Activated CD8-positive, alpha-beta memory T cell treated with anti-CD3 and anti-CD28 coated beads, Interleukin-2, amount 50 U/mL, for 24 hours (primary cell): ENCODE data around the gene MKNK2.

Experiments
- DNase-seq: peaks from one replicate; pipeline ENCODE4 v3.0.0-alpha.2; 2020; ENCODE audit errors: extremely low read depth

MKNK2 gene

DNA sequence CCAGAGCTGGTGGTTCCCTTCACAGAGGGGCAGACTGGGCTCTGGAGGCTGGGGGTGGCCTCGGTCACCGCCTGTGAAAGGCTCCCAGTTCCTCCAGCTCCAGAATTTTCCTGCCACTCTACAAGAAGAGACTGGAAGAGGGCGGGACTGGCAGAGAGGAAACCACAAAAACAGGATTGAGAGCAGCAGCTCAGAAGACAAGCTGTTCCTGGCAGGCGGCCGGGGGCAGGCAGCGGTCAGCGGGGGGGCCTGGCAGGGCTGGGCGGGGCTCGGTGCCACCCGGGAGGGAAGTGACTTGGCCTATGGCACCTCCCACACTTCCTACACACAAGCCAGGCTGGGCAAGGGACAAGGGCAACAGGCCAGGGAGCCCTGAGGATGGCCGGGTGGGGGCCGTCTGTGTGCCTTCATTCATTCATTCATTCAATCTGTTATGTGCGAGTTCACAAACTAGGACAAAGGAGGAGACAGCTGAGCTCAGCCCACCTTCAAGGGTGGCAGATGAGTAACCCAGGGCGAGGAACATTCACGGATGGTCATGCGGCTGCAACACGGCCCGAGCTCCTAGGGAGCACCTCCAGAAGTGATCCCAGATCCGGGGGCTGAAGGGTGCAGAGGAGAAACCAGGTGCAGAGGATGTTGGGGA is 18.6 kb downstream of the MKNK2 start:
- DNase-seq = no peak

DNA sequence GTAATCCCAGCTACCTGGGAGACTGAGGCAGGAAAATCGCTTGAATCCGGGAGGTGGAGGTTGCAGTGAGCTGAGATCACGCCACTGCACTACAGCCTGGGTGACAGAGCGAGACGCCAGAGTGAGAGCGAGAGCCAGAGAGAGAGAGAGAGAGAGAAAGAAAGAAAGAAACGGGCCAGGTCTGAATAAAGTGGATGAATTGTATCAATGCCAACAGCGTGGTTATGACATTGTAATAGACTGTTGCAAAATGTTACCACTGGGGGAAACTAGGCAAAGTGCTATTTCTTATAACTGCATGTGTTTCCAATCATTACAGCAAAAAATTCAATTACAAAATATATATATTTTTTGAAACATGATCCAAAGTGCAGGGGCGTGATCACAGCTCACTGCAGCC is 23.7 kb downstream of the MKNK2 start:
- DNase-seq = no peak

DNA sequence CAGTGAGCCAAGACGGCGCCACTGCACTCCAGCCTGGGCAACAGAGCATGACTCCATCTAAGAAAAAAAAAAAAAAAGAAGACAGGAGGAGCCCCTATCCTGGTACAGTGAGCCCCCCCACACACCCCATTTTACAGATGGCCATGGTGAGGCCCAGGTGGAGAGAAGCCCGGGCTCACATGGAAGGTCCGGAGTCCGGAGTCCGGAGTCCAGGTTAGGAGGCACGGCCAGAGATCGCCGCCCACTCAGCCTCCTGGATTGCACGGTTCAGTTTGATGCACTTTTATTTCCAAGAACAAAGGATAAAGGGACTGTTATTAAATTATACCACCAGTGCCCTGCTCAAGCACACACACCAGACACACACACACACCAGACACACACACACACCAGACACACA is 24.3 kb downstream of the MKNK2 start:
- DNase-seq = no peak

DNA sequence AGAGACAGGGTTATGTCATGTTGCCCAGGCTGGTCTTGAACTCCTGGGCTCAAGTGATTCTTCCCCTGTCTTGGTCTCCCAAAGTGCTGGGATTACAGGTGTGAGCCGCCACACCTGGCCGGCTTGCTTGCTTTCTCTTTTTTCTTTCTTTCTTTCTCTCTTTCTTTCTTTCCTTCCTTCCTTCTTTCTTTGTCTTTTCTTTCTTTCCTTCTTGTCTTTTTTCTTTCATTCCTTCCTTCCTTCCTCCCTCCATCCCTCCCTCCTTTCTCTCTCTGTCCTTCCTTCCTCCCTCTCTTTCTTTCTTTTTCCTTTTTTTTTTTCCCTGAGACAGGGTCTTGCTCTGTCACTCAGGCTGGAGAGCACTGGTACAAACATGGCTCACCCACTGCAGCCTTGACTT is 28.8 kb downstream of the MKNK2 start:
- DNase-seq = no peak

DNA sequence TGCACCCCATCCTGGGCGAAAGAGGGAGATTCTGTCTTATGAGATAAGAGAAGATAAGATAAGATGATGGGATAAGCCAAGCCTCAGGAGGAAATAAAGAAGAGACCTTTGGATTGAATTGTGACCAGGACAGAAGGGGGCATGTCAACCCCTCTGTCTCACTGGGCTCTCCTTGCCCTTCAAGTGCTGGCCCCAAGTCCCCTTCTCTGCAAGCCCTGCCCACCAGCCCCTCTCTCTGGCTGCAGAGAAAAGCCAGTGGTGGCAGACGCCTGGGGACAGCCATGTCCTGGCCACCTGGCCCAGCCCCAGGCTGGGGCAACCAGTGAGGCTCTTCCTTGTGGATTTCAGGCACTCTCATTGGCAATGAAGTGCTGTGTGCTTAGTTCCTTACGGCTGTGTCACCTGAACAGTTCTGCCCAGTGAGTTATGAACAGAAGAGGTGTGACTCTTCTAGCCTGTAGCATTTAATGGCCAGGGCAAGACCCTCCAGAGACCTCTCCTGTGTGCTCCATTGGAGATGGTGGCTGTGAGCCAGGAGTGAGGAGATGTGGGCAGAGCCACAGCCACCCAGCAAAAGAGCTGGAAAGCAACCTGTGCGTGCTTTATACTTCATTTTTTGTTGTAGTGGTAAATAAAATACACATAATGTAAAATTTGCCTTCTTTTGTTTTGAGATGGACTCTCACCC is 29.4 kb downstream of the MKNK2 start:
- DNase-seq = no peak

DNA sequence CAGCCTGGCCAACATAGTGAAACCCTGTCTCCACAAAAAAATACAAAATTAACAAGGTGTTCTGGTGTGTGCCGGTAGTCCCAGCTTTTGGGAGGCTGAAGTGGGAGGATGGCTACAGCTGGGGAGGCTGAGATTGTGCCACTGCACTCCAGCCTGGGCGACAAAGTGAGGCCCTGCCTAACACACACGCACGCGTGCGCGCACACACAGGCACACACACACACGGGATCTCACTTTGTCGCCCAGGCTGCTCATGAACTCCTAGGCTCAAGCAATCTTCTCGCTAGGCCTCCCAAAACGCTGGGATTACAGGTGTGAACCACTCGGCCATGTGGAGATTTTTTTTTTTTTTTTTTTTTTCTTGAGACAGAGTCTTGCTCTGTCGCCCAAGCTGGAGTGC is 32.3 kb downstream of the MKNK2 start:
- no peak for DNase-seq

DNA sequence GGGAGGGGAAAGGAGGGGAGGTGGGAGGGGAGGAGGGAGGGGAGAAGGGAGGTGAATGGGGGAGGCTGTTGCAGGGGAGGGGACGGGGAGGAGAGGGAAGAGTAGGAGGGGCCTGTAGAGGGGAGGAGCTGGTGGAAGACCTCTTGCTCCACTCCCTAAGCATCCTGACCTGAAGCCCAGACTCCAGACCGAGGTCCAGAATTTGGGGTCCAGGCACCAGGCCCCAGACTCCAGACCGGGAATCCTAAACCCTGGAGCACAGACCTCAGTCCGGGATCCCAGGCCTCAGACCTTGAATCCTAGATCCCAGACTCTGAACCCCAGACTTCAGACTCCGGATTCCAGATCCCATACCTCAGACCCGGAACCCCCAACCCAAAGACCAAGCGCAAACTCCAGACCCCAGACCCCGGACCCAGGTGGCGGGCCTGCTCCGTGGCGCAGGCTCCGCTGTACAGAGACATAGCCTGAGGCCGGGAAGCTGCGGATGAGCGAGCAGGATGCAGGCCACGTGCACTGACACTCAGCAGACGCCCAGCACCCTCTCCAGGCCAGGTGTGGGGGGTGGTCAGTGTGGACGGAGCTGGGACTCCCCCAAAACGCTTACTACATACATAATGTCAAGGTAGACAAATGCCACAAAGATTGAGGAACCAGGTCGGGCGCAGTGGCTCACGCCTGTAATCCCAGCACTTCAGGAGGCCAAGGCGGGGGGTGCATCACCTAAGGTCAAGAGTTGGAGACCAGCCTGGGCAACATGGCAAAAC is 34.8 kb downstream of the MKNK2 start:
- DNase-seq = no peak

DNA sequence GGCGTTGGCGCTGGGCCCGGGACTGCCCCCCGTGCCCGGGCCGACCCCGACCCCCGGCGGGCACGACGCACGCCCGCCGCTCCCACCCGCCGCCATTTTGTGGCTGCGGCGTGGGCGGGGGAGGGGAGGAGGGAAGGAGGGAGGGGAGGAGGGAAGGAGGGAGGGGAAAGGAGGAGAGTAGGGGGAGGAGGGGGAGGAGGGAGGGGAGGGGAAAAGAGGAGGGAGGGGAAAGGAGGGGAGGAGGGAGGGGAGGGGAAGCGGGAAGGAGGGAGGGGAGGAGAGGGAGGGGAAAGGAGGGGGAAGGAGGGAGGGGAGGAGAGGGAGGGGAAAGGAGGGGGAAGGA is 35.5 kb downstream of the MKNK2 start, which contains the start of gene BTBD2:
TSS of gene BTBD2 (minus strand) at position 107 of the 343 bp plus-strand sequence. CDS start at position 96, 11 bp downstream.
- no peak for DNase-seq

DNA sequence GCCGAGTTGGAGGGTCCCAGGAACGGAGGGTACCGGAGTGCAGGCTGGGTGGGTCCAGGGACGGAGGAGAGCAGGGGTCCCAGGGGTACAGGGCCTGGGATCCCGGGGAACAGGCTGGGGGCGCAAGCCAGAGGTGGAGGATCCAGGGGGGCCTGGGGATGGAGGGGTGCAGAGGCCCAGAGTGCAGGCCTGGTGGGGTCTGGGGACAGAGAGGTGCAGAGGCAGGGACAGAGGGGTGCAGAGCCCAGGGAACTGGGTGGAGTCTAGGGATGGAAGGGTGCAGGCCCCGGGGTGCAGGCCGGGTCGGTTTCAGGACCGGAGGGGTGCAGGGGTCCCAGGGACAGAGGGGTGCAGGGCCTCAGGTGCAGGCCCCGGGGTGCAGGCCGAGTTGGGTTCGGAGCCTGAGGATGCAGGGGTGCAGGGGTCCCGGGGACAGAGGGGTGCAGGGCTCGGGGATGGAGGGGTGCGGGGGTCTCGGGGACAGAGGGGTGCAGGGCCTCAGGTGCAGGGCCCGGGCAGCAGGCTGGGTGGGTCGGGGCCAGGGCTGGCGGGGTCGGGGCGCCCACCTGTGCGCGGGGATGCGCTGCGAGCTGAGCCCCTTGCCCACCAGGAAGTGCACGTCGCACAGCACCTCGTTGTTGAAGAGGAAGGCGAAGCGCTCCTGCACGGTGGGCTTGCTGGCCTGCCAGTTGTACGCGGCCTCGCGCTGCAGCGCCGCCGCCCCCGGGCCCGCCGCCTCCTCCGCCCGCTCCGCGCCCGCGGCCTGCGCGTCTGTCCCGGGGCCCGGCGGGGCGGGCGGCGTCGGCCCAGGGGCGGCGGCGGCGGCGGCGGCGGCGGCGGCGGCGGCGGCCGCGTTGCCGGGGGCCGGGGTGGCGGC is 36.1 kb downstream of the MKNK2 start:
- DNase-seq = no peak

DNA sequence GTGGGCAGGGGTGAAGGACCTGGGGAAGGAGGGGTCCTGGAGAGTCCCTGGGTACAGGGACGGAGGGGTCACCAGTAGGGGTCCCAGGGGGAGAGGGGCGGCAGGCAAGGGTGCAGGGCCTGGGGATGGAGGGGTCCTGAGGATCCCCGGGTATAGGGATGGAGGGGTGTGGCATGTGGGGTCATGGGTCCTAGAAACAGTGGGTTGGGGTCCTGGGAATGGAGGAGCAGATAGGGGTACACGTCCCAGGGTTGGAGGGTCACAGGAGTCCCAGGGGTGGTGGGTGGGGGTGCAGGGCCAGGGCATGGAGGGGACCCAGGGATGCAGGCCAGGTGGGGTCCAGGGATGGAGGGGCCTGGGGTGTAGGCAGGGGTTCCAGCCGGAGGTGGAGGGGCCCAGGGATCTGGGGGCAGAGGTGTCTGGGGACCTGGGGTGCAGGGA is 36.9 kb downstream of the MKNK2 start:
- no peak for DNase-seq

DNA sequence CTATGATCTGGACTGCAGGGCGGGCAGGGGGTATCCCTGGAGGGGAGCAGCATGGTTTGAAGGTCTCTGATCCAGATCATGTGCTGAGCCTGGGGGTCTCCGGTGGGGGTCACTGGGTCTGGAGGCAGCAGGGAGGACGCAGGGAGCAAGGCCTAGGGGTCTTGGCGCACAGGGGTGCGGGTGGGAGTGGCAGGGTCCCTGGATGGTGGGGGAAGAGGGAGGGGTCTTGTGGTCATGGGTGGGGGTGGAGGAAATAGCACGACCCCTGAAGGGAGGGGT is 37.4 kb downstream of the MKNK2 start:
- no peak for DNase-seq

DNA sequence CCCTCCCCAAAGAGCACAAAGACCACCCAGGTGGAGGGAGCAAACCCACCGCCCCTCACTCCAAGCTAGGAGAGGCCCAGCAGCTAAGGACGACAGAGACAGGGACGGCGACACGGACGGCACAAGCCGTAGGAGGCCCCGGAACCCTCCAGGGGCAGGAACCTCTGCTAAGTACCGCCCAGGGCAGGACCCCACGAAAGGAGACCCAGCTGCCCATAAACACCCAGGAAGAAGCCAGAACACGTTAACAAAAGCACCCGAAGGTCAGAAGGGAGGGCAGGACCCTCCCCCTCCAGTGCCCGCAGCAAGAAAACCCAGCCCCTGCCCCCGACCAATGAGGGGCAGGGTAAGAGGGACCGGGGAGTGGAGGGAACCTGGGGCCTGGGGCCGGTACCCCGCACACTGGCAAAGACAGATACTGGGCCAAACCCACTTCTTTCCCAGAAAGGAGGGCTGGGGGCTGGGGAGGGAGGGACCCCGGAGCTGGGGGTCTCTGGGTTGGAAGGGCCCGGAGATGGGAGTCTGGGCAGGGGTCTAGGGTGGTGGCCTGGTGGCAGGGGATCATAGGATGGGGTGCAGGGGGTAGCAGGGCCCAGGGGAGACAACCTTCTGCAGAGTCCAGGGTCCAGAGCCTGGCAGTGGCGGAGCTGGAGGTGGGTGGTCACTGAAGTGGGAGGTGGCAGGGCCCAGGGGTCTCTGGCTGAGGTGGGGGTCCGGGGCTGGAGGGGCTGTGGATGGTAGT is 37.9 kb downstream of the MKNK2 start:
- DNase-seq = no peak

DNA sequence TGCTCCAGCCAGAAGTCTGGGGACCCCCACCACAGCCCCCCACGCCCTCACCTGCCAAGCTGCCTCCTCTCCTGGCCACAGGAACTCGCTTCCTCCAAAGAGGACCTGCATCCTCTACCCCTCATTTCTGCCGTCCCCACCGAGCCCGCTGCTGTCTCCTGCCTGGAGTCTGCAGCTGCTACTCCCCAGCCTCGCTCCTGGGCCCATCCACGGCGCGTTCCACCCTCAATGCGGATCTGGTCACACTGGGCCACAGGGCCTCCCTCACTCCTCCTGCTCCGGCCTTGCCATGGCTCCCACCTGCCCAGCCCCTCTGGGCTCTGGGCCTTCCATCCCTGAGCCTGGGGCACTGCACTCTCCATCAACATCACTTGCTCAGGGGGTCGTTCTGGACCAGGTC is 39.9 kb downstream of the MKNK2 start:
- no peak for DNase-seq

DNA sequence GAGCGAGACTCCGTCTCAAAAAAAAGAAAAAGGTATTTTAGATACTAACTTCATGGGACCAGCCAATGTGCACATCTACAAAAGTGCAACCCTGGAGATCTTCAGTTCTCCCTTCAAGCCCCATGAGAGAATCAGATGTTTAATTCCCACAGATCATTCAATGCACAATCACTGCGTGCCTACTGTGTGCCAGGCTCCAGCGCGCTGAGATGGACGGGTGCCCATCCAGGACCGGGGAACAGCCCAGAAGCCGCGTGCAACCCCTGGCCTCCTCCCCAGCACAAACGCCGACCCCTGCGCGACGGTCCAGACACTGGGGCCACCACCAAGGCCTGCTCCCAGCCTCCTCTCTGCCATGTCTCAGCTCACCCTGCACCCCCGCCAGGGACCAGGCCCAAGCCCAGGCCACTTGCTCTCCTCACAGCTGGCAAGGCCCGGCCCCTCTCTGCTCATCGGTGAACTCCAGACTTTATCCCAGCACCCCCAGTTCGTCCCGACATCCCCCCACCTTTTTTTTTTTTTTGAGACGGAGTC is 40.8 kb downstream of the MKNK2 start:
- no peak for DNase-seq

DNA sequence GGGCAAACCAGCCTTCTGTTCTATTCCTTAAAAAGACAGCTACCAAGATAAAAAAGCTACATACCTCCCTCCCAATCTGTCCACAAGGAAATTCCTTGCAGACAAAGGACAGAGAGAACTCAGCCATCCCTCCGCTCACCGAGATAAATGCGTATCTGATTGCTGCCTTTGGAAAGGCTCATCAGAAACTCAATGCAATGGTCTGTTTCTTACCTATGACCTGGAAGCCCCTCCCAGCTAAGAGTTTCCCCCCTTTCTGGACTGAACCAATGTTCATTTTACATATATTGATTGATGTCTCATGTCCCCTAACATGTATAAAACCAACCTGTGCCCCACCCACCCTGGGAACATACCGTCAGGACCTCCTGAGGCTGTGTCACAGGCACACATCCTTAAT is 47.2 kb downstream of the MKNK2 start:
- DNase-seq = no peak

DNA sequence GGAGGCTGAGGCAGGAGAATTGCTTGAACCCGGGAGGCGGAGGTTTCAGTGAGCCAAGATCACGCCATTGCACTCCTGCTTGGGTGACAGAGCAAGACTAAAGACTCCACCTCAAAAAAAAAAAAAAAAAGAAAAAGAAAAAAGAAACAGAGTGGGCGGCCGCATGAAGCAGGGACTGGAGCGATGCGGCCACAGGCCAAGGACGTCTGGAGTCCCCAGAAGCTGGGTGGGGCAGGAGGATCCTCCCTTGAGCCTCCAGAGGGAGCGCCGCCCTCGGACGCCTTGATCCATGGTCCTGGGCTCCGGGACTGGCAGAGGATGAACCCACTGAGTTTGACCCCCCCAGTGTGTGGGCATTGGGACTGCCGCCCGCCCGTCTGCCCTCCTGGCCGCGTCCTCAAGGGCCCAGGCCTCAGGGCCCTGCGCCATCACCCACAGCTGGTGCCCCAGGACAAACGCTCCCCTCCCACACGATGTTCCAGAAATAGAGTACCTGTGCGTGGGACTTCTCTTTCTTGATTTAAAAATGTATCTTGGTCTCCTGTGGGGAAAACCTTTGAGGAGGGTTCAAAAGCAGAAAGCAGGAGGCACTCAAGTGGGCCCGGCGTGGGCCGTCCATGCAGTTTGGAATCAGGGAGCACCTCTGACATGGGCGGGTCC is 51.1 kb downstream of the MKNK2 start:
- no peak for DNase-seq

DNA sequence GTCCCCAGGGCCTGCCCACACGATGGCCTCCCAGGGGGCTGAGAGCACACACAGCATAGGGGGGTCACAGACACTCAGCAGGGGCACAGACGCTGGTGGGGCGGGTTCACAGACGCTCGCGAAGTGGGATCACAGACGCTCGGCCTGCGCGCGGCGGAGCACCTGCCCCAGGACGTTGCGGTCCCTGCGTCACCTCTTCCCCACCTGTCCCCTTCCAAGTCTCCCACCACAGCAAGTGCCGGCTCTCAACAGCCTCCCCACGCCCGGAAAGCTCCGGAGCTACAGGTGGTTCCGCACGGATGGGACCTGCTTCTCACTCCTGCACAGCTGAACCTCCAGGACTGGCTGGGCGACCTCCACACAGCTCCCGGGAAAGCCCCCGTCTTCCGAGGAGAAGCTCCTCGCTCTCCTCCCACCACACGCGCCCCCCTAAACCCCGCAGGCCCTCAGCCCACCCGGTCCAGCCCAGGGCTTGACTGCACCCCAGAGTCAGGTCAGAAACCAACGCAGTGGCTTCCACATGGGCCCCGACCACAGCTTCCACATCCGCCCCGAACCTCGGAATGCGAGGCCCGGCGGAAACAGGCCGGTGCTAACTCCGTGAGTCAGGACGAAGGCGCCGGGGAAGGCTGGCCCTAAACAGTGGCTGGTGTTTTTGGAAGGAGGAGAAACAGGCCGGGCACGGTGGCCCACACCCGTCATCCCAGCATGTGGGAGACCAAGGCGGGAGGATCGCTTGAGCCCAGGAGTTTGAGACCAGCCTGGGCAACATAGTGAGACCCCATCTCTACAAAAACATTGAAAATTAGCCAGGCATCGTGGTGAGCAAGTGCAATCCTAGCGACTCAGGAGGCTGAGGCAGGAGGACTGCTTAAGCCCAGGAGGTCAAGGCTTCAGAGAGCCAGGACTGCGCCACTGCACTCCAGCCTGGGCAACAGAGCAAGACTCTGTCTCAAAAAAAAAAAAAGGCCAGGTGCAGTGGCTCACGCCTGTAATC is 52.0 kb downstream of the MKNK2 start:
- no peak for DNase-seq

DNA sequence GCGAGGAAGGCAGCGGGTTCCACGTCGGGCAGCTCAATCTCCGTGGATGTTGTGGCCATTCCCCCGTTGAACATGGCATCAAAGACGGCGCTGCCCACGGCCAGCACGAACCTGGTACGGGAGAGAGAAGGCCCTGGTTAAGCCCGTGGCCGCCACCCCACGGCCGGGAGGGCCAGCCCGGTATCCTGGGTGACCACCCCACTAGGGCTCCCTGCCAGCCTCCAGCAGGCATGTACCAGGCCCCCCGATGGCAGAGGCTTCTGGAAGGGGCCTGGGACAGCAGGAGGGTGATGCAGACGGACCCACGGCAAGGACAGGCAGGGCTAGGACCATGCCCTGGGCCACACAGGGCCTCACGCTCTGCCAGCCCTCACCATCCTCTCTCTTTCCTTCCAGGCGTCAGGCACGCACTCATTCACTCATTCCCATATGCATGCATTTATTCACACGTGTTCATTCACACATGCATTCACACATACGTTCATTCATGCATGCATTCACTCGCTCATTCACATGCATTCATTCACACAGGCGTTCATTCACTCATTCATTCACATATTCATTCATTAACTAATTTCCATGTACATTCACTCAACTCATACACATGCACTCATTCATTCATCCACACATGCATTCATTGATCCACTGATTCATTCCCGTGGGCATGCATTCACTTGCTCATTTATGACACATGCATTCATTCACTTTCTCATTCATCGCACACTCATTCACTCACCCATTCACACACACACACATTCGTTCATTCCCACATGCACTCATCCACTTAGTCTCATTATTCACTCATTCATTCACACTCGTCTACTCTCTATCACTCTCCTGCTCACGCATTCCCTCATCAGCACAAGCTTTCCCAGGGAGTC is 53.5 kb downstream of the MKNK2 start:
- no peak for DNase-seq
